HepG2 (cell line): ENCODE results near the gene CEP78. TPM values are rescaled to one million over a fixed set of nuclear protein-coding genes. Genes with fewer than 3 reads are reported as not detected.

Source experiments
- DNMT3B ChIP-seq: conservative IDR thresholded peaks from 2 replicates; pipeline ENCODE4 v1.6.1; 2016; ENCODE audit warnings: missing biosample characterization, control low read depth
- DZIP1 ChIP-seq: sonication (generic); formaldehyde crosslinking; IDR thresholded peaks from 2 replicates; pipeline ENCODE4 v1.5.0; 2020; ENCODE audit warnings: mild to moderate bottlenecking, missing genetic modification reagents
- JUN ChIP-seq: sonication (generic); formaldehyde crosslinking; IDR thresholded peaks from 2 replicates; pipeline ENCODE4 v1.4.0; 2020; ENCODE audit warnings: mild to moderate bottlenecking, missing genetic modification reagents
- MLXIP ChIP-seq: sonication (generic); formaldehyde crosslinking; IDR thresholded peaks from 2 replicates; pipeline ENCODE4 v1.9.0; 2021; ENCODE audit warnings: missing genetic modification reagents, borderline replicate concordance
- RXRB ChIP-seq: IDR thresholded peaks from 2 replicates; pipeline ENCODE4 v1.6.1; 2016; ENCODE audit warnings: borderline replicate concordance, missing genetic modification reagents, missing compliant biosample characterization
- ZNF142 ChIP-seq: sonication (generic); formaldehyde crosslinking; IDR thresholded peaks from 2 replicates; pipeline ENCODE4 v1.4.0; 2020; ENCODE audit warnings: missing genetic modification reagents
- ZNF772 ChIP-seq: sonication (generic); formaldehyde crosslinking; IDR thresholded peaks from 2 replicates; pipeline ENCODE4 v1.5.0; 2020; ENCODE audit warnings: mild to moderate bottlenecking, missing genetic modification reagents
- polyA plus RNA-seq, 8 experiments: library from polyadenylated mRNA; depleted of rRNA in 3 of 8; stranded (reverse) in 7 of 8; unstranded in 1 of 8; fragments of >200 nt; fragmentation: Illumina TruSeq in 4 of 8; extraction: Trizol in 4 of 8; gene quantifications; 2 replicates each; pipeline versions ENCODE4 v1.2.1 to v1.2.3, GENCODE V29; 2011 to 2016; ENCODE audit warnings: low read depth in 4 of 8, missing spikeins in 1 of 8, mixed read lengths in 1 of 8; ENCODE audit not compliant: insufficient read depth in 1 of 8
- total RNA-seq, 5 experiments: library from RNA; depleted of rRNA; stranded (reverse); fragments of >200 nt; fragmentation: Illumina TruSeq; extraction: Trizol; gene quantifications; 2 replicates each; pipeline ENCODE4 v1.2.3, GENCODE V29; 2016; ENCODE audit warnings: low read depth in 1 of 5

The CEP78 gene
- total and polyA plus RNA-seq, 2 of the 13 experiments (the other 11 are each of a cell fraction or from before 2014, with no cell fraction given): 5.1 to 30.8 TPM

DNA sequence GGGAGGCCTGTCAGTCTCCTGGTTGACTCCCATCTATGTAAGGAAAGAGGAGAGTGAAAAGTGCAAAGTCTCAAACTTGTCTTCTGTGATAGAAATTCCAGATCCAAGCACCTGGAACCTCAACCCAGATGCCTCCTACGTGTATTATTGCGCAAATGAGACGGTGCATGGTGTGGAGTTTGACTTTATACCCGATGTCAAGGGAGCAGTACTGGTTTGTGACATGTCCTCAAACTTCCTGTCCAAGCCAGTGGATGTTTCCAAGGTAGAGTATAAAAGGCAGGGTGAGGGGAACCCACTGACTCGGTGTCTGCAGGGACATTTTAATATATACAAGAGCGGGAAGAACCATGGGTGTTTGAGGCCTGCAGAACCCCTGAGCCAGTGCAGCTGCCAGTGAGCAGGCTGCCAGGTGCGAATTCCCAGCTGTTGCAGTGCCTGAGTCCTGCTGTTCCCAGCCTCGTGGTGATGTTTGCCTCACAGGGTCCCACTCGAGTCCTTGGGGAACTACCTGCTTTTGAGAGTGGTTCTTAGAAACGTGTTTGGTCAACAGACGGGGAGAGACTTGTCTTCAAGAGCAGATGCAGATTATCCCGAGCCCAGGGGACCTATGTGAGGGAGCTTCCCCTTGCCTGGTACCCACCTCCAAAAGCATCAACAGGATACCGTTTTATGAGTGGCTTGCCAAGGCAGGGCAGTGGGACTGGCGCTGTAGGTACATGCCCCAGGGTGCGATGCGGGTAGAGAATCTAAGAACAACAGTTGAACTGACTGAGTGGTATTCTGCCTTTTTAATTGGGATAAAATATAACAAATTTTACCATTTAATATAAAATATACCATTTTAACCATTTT is 70.6 kb downstream of the CEP78 start (continued):
- TF ChIP-seq ZNF142 (CRISPR knock-in tag) (no peak), MLXIP (CRISPR knock-in tag) (no peak), RXRB (CRISPR knock-in tag) (no peak), ZNF772 (CRISPR knock-in tag) (no peak), JUN (no peak), DZIP1 (no peak), DNMT3B (CRISPR knock-in tag) (no peak)
